Measurements from ENCODE around the gene TEX14.

Gene TEX14

GRCh38 chr17:58694826-58695225 is 3.0 kb upstream of the TEX14 start:
- H3K4me3 ChIP-seq (ENCODE audit: insufficient read depth, low read length, poor library complexity, severe bottlenecking): no peak overlapping the region
- peaks cover 4% of the 10 kb centered on the region; the same call in 1 of the 2 replicates for H3K36me3 ChIP-seq (ENCODE audit: low read length)
- H3K9me2 ChIP-seq (replicated peaks; ENCODE audit: insufficient read depth, low read length): no peaks in the 10 kb centered on the region
- no peak overlapping the region for H3K9ac ChIP-seq (ENCODE audit: low read length)
- no peaks in the 10 kb centered on the region for H3K27me3 ChIP-seq (ENCODE audit: low read length)
- no peaks in the 10 kb centered on the region for H3F3A ChIP-seq (ENCODE audit: insufficient read depth)
- peak overlapping the region; percentile 16 for H3K4me2 ChIP-seq (ENCODE audit: low read depth, low read length, poor library complexity, severe bottlenecking)
- no peak overlapping the region for H3K27ac ChIP-seq (ENCODE audit: low read depth, low read length)
- TF ChIP-seq CTCF (IDR thresholded peaks at IDR 0.05; ENCODE audit: insufficient read depth, low read length, poor library complexity, severe bottlenecking) (no peak), EZH2phosphoT487 (conservative IDR thresholded peaks at IDR 0.05; ENCODE audit: low read length) (no peak)
- H3K79me2 ChIP-seq (ENCODE audit: insufficient read depth, low read length): peaks cover 34% of the 10 kb centered on the region
- H4K20me1 ChIP-seq (ENCODE audit: low read depth, low read length): no peaks in the 10 kb centered on the region
- H2AFZ ChIP-seq (ENCODE audit: low read depth, low read length, severe bottlenecking): no peak overlapping the region
- H3K9me3 ChIP-seq (ENCODE audit: insufficient read depth, low read length): no peaks in the 10 kb centered on the region

GRCh38 chr17:58694302-58694701 is 2.5 kb upstream of the TEX14 start:
- H3K4me3 ChIP-seq (ENCODE audit: insufficient read depth, low read length, poor library complexity, severe bottlenecking): peak overlapping the region; percentile 64
- H3K9ac ChIP-seq (ENCODE audit: low read length): peak overlapping the region; percentile 81

DNA sequence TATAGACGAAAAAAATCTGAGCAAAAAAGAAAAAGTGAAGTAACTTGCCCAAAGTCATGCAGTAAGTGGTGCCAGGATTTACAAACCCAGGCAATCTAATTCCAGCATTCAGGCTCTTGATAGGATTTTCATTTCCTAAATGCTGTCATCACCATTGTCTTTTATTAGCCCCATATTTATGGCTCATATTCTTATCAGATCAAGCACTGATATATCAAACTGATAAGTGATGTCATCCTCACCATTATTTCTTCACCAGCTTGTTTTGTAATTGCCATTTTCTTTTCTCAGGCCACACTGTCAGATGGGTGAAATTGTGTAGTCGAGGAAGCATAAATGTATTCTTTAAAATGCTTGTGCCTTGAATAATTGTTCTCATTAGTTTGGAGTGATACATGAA is 1.9 kb upstream of the TEX14 start:
- Histone ChIP-seq H3K4me3 (ENCODE audit: insufficient read depth, low read length, poor library complexity, severe bottlenecking) (peak overlapping the region; percentile 64), H4K20me1 (ENCODE audit: low read depth, low read length) (no peaks in the 10 kb centered on the region), H3K9me2 (replicated peaks; ENCODE audit: insufficient read depth, low read length) (no peaks in the 10 kb centered on the region), H3F3A (ENCODE audit: insufficient read depth) (no peaks in the 10 kb centered on the region), H2AFZ (ENCODE audit: low read depth, low read length, severe bottlenecking) (no peak overlapping the region), H3K27me3 (ENCODE audit: low read length) (no peaks in the 10 kb centered on the region), H3K36me3 (ENCODE audit: low read length) (peaks cover 4% of the 10 kb centered on the region; the same call in 1 of the 2 replicates), H3K79me2 (ENCODE audit: insufficient read depth, low read length) (peaks cover 34% of the 10 kb centered on the region), H3K27ac (ENCODE audit: low read depth, low read length) (no peak overlapping the region), H3K9me3 (ENCODE audit: insufficient read depth, low read length) (no peaks in the 10 kb centered on the region), H3K4me2 (ENCODE audit: low read depth, low read length, poor library complexity, severe bottlenecking) (peak overlapping the region; percentile 79), H3K9ac (ENCODE audit: low read length) (peak overlapping the region; percentile 81)
- TF ChIP-seq CTCF (IDR thresholded peaks at IDR 0.05; ENCODE audit: insufficient read depth, low read length, poor library complexity, severe bottlenecking) (no peak), EZH2phosphoT487 (conservative IDR thresholded peaks at IDR 0.05; ENCODE audit: low read length) (no peak)

More at GRCh38 chr17:58694302-58694701, 2.5 kb upstream of the TEX14 start:
- Histone ChIP-seq H3K9me2 (replicated peaks; ENCODE audit: insufficient read depth, low read length) (no peaks in the 10 kb centered on the region), H3K9me3 (ENCODE audit: insufficient read depth, low read length) (no peaks in the 10 kb centered on the region), H3K27ac (ENCODE audit: low read depth, low read length) (no peak overlapping the region), H3K36me3 (ENCODE audit: low read length) (peaks cover 4% of the 10 kb centered on the region; the same call in 1 of the 2 replicates), H3K27me3 (ENCODE audit: low read length) (no peaks in the 10 kb centered on the region), H3K79me2 (ENCODE audit: insufficient read depth, low read length) (peaks cover 34% of the 10 kb centered on the region), H3K4me2 (ENCODE audit: low read depth, low read length, poor library complexity, severe bottlenecking) (peak overlapping the region; percentile 79), H3F3A (ENCODE audit: insufficient read depth) (no peaks in the 10 kb centered on the region), H2AFZ (ENCODE audit: low read depth, low read length, severe bottlenecking) (no peak overlapping the region), H4K20me1 (ENCODE audit: low read depth, low read length) (no peaks in the 10 kb centered on the region)
- TF ChIP-seq EZH2phosphoT487 (conservative IDR thresholded peaks at IDR 0.05; ENCODE audit: low read length) (no peak), CTCF (IDR thresholded peaks at IDR 0.05; ENCODE audit: insufficient read depth, low read length, poor library complexity, severe bottlenecking) (no peak)

All from SU-DHL-6 (cell line).